Neuron (in vitro differentiated cells): ENCODE data around the gene USP34.

ENCODE experiments used
- H2AFZ ChIP-seq: one replicate; pipeline ENCODE4 v1.6.1; 2013; ENCODE audit warnings: low read depth, mild to moderate bottlenecking, inconsistent platforms, low read length, moderate library complexity
- H3K27me3 ChIP-seq: one replicate; pipeline ENCODE4 v1.6.1; 2013; ENCODE audit warnings: low read length; ENCODE audit not compliant: insufficient read depth
- H3K36me3 ChIP-seq: one replicate; pipeline ENCODE4 v1.6.1; 2013; ENCODE audit warnings: low read length; ENCODE audit not compliant: insufficient read depth
- H3K4me1 ChIP-seq: one replicate; pipeline ENCODE4 v1.6.1; 2013; ENCODE audit warnings: low read length; ENCODE audit not compliant: insufficient read depth
- H3K4me3 ChIP-seq: 2 replicates; pipeline ENCODE4 v1.5.1; 2013; ENCODE audit warnings: mild to moderate bottlenecking, low read length, moderate library complexity
- H3K9me3 ChIP-seq: one replicate; pipeline ENCODE4 v1.6.1; 2013; ENCODE audit warnings: low read length

The USP34 gene

GRCh38 chr2:61281321-61281720, 189.6 kb downstream of the USP34 start:
- peaks cover 3% of the 10 kb centered on the region for H3K9me3 ChIP-seq

GRCh38 chr2:61277756-61278155, 193.1 kb downstream of the USP34 start:
- H3K4me3 ChIP-seq = no peak overlapping the region
- H3K36me3 ChIP-seq = peaks cover 45% of the 10 kb centered on the region
- no peaks in the 10 kb centered on the region for H3K27me3 ChIP-seq
- H2AFZ ChIP-seq = no peak overlapping the region
- H3K9me3 ChIP-seq = peaks cover 3% of the 10 kb centered on the region
- H3K4me1 ChIP-seq = no peaks in the 10 kb centered on the region

More at GRCh38 chr2:61281321-61281720, 189.6 kb downstream of the USP34 start:
- Histone ChIP-seq H2AFZ (no peak overlapping the region), H3K4me3 (no peak overlapping the region), H3K4me1 (no peaks in the 10 kb centered on the region), H3K27me3 (no peaks in the 10 kb centered on the region), H3K36me3 (peaks cover 38% of the 10 kb centered on the region)

DNA sequence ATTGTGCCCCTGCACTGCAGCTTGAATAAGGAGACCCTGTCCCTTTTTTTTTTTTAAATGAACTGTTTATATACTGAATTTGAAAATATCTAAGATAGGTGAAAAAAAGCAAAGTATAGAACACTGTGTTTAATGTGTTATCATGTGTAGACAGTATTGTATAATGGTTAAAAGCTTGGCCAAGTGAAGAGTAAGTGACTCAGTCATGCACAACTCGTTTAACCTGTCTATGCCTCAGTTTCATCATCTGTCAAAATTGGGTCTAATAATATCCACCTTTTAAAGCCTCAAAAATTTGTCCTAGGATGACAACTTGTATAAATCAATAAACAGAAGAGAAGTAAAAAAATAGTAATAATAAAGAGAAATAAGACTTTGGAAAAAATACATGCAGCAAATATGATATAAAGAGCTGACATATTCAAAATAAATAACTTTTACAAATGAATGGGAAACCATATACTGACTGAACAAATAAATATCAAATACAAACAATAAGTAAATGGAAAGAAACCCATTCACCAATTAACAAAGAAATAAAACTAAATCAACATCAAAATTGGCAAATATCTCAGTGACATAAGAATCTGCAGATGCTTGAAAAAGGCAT, 195.2 kb downstream of the USP34 start:
- peaks cover 34% of the 10 kb centered on the region for H3K36me3 ChIP-seq
- no peak overlapping the region for H3K4me3 ChIP-seq
- no peaks in the 10 kb centered on the region for H3K27me3 ChIP-seq
- no peak overlapping the region for H2AFZ ChIP-seq
- no peaks in the 10 kb centered on the region for H3K4me1 ChIP-seq
- peaks cover 3% of the 10 kb centered on the region for H3K9me3 ChIP-seq

DNA sequence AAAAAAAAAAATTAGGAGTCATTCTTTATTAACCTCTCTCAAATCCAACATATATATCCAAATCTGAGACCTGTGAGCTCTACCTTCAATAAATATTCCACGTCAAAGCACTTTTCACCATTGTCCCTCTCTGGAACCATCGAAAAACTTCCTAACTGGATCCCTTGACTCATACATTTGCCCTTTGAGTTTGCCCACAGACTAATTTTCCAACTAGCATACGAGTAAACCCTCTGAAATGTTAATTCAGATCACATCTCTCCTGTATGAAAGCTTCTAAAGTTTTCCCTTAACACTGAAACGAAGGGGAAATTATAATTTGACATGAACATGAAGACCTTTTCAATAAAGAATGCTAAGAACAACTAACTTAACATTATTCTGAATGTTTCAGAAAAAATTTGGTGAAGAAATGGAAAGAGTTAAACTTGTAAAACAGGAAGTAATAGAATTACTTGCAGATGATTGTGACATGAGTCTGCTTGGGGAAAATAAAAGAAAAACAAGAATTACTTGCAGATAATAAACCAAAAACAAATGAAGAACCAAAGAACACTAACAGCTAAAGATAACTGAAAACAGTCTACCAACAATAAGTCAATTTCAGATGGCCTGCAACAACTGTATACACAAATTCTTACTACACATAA, 198.3 kb downstream of the USP34 start:
- Histone ChIP-seq H3K27me3 (no peaks in the 10 kb centered on the region), H3K4me1 (no peaks in the 10 kb centered on the region), H3K36me3 (peaks cover 27% of the 10 kb centered on the region), H3K4me3 (no peak overlapping the region), H3K9me3 (no peaks in the 10 kb centered on the region), H2AFZ (no peak overlapping the region)

GRCh38 chr2:61268249-61268648, 202.6 kb downstream of the USP34 start:
- no peaks in the 10 kb centered on the region for H3K27me3 ChIP-seq
- peaks cover 25% of the 10 kb centered on the region for H3K36me3 ChIP-seq
- peaks cover 3% of the 10 kb centered on the region for H3K9me3 ChIP-seq
- no peak overlapping the region for H3K4me3 ChIP-seq
- H2AFZ ChIP-seq = no peak overlapping the region
- H3K4me1 ChIP-seq = no peaks in the 10 kb centered on the region

DNA sequence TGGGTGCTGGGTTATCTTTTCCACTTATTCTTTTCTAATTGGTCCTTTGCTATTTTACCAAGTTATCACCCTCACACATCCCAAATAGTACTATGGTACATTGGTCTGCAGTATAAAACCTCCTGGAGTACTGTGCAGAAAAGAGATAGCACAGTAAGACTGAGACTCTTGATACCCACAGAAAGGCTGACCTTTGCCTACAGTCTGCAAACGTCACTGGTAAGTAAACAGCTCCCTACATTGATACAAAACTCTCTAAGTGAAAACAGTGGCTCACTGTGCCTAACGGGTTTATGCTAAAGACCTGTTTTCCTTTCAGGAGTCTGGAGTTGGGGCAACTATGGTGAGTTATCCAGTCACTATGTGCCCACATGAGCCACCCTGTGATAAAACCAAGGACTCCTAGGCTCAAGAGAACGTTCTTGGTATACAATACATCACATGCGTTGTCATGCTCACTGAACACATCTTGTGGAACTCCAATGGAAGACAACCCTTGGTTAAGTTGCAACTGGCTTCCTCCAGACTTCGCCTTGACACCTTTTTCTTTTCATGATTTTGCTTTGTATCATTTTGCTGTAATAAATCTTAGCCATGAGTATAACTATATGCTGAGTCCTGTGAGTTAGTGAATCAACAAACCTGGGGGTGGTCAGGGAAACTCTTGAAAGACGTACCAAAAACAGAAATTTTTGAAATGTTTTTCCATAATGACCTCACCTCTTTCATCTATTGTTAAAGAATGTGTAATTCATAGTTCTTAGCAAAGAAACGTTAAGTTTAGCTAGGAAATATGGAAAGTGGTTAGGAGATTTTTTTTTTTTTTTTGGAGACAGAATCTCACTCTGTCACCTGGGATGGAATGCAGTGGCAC, 204.0 kb downstream of the USP34 start:
- H2AFZ ChIP-seq = no peak overlapping the region
- no peaks in the 10 kb centered on the region for H3K27me3 ChIP-seq
- peaks cover 3% of the 10 kb centered on the region for H3K9me3 ChIP-seq
- no peak overlapping the region for H3K4me3 ChIP-seq
- no peaks in the 10 kb centered on the region for H3K4me1 ChIP-seq
- peaks cover 23% of the 10 kb centered on the region for H3K36me3 ChIP-seq

DNA sequence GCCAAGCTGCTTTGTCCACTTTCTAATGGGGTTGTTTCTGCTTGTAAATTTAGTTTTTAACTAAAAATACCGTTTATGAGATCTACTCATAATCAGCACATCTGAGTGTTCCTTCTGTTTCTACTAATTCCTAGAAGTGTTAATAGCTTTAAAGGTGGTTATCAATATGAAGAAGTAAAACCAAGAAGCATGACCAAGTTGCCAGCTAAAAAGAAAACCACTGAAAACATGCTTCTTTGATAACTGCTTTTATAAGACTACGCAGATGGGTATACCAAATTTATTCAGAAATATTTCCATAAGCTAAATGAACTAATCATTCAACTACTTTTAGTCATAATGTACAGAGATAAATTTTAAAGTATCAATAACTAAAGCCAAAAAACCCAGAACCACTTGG, 207.1 kb downstream of the USP34 start:
- Histone ChIP-seq H2AFZ (no peak overlapping the region), H3K4me3 (no peak overlapping the region), H3K27me3 (no peaks in the 10 kb centered on the region), H3K36me3 (peaks cover 27% of the 10 kb centered on the region), H3K4me1 (no peaks in the 10 kb centered on the region), H3K9me3 (peaks cover 3% of the 10 kb centered on the region)

DNA sequence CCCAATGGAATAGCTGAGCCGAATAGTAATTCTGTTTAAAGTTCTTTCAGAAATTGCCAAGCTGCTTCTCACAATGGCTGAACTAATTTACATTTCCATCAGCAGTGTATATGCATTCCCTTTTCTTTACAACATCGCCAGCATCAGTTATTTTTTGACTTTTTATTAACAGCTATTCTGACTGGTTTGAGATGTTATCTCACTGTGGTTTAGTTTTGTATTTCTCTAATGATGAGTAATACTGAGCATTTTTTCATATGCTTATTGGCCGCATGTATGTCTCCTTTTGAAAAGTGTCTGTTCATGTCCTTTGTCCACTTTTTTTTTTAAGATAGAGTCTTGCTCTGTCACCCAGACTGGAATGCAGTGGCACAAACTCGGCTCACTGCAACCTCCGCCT, 208.2 kb downstream of the USP34 start:
- Histone ChIP-seq H3K36me3 (peaks cover 29% of the 10 kb centered on the region), H3K4me1 (no peaks in the 10 kb centered on the region), H3K4me3 (no peak overlapping the region), H3K27me3 (no peaks in the 10 kb centered on the region), H3K9me3 (peaks cover 3% of the 10 kb centered on the region), H2AFZ (no peak overlapping the region)

- Histone ChIP-seq H3K9me3 (no peaks in the 10 kb centered on the region), H2AFZ (no peak overlapping the region), H3K36me3 (peaks cover 34% of the 10 kb centered on the region), H3K4me1 (no peaks in the 10 kb centered on the region), H3K27me3 (no peaks in the 10 kb centered on the region), H3K4me3 (no peak overlapping the region)
Measured at GRCh38 chr2:61257446-61257845, 213.4 kb downstream of the USP34 start.

DNA sequence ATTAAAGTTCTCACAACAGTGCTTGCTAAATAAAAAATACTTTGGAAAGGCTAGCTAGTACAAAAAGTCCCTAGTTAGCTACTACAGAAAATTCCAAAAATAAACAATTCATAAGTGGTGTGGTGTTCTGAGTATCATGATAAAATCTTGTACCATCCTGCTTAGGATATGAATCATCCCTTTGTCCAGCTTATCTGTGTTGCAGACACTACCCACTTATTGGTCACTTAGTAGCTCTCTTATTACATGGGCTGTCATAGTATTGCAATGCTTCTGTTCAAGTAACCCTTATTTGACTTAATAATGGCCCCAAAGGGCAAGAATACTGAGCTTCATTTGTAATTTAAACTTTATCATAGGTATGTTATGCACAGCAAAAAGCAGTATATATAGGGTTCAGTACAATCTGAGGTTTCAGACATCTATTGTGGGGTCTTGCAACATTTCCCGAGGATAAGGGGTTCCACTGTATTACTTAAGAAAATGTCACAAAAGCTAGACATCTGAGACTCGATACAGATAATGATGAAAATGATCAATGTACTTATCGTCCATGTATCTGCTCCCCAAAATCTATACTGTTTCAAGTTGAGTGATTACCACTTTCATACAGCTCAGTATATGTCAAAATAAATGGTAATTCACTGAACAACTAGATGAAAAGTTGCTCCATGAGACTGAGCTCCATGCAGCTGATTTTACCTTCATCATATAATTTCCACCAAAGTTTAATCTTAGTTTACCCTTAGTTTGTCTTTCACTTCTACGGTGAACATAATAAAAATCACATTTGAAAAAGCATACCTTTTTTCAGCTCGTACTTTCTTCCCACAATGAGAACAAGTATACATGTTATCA, 215.1 kb downstream of the USP34 start:
- H3K9me3 ChIP-seq = no peaks in the 10 kb centered on the region
- H3K4me3 ChIP-seq = no peak overlapping the region
- no peaks in the 10 kb centered on the region for H3K4me1 ChIP-seq
- no peaks in the 10 kb centered on the region for H3K27me3 ChIP-seq
- H2AFZ ChIP-seq = no peak overlapping the region
- peaks cover 38% of the 10 kb centered on the region for H3K36me3 ChIP-seq

DNA sequence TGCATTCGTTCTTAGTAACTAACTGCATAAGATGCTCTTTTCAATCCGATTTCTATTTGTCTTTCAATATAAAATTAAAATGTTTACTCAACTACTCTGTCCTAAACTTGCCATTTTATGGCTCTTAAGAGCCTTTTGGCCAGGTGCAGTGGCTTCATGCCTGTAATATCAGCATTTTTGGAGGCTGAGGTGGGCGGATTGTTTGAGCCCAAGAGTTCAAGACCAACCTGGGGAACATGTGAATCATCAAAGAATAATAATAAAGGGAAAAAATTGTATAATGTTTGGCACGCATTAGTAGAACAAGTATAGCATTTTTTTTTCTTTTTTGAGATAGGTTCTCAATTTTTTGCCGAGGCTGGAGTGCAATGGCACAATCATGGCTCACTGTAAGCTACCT, 216.4 kb downstream of the USP34 start:
- H3K36me3 ChIP-seq = peaks cover 34% of the 10 kb centered on the region
- no peak overlapping the region for H2AFZ ChIP-seq

DNA sequence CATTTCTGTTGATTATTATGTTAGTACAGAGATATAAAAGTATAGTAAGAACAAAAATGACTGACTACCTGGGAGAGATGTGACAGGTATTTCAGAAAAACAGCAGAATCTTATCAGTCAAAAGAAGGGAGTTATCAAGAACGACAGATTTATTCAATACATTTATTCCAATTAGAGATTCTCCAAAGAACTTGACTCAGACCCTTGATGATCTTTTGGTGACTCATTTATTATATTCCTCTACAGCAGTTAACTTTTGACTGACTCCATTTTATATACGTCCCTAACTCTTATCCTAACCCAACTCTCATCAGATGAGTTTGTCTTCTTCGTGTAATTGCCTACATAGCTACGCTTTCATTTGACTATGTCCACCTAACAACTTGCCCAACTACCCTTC, 217.8 kb downstream of the USP34 start:
- no peaks in the 10 kb centered on the region for H3K27me3 ChIP-seq
- no peaks in the 10 kb centered on the region for H3K4me1 ChIP-seq
- H3K9me3 ChIP-seq = no peaks in the 10 kb centered on the region
- H3K4me3 ChIP-seq = no peak overlapping the region
- H2AFZ ChIP-seq = no peak overlapping the region
- H3K36me3 ChIP-seq = peaks cover 31% of the 10 kb centered on the region

More for the DNA sequence above, 216.4 kb downstream of the USP34 start:
- Histone ChIP-seq H3K4me3 (no peak overlapping the region), H3K27me3 (no peaks in the 10 kb centered on the region), H3K9me3 (no peaks in the 10 kb centered on the region), H3K4me1 (no peaks in the 10 kb centered on the region)
